Trophoblast cell (in vitro differentiated cells and primary cell): ENCODE results near the gene HOXA2.
A peak's percentile ranks its signal among the peaks of the same experiment; 100 is the strongest.

ENCODE experiments used
- DNase-seq, 2 donors: peaks; one replicate each; pipeline ENCODE4 v3.0.0-alpha.2; 2016
- H2AFZ ChIP-seq: 2 replicates; pipeline ENCODE4 v1.6.1; 2013; ENCODE audit warnings: low read length, moderate library complexity, mild to moderate bottlenecking; ENCODE audit not compliant: insufficient read depth, poor library complexity
- H2AK5ac ChIP-seq: 2 replicates; pipeline ENCODE4 v1.6.1; 2013; ENCODE audit warnings: mild to moderate bottlenecking, low read length
- H2BK120ac ChIP-seq: 2 replicates; pipeline ENCODE4 v1.6.1; 2013; ENCODE audit warnings: low read length, mild to moderate bottlenecking, moderate library complexity; ENCODE audit not compliant: insufficient read depth, poor library complexity
- H2BK12ac ChIP-seq: 2 replicates; pipeline ENCODE4 v1.6.1; 2013; ENCODE audit warnings: mild to moderate bottlenecking, low read length, moderate library complexity
- H2BK5ac ChIP-seq: 2 replicates; pipeline ENCODE4 v1.6.1; 2013; ENCODE audit warnings: low read length, low read depth, moderate library complexity, mild to moderate bottlenecking; ENCODE audit not compliant: poor library complexity
- H3K14ac ChIP-seq: 2 replicates; pipeline ENCODE4 v1.6.1; 2013; ENCODE audit warnings: mild to moderate bottlenecking, low read length
- H3K18ac ChIP-seq: 2 replicates; pipeline ENCODE4 v1.6.1; 2013; ENCODE audit warnings: mild to moderate bottlenecking, low read length
- H3K23ac ChIP-seq: 2 replicates; pipeline ENCODE4 v1.6.1; 2013; ENCODE audit warnings: low read length
- H3K27ac ChIP-seq: 2 replicates; pipeline ENCODE4 v1.5.1; 2013; ENCODE audit warnings: low read depth, mild to moderate bottlenecking, inconsistent platforms, low read length, moderate library complexity
- H3K27me3 ChIP-seq: 2 replicates; pipeline ENCODE4 v1.6.1; 2013; ENCODE audit warnings: inconsistent platforms, mild to moderate bottlenecking, low read length, moderate library complexity; ENCODE audit not compliant: insufficient read depth
- H3K36me3 ChIP-seq, 2 experiments: 1 replicate in 1 of 2; 2 replicates in 1 of 2; pipeline ENCODE4 v1.6.1; 2013; ENCODE audit warnings: low read length in 2 of 2, mild to moderate bottlenecking in 2 of 2, moderate library complexity in 1 of 2; ENCODE audit not compliant: insufficient read depth in 2 of 2, control insufficient read depth in 1 of 2
- H3K4ac ChIP-seq: 2 replicates; pipeline ENCODE4 v1.6.1; 2013; ENCODE audit warnings: low read depth, mild to moderate bottlenecking, low read length, moderate library complexity
- H3K4me1 ChIP-seq, 2 experiments: 1 replicate in 1 of 2; 2 replicates in 1 of 2; pipeline ENCODE4 v1.6.1; 2013; ENCODE audit warnings: low read length in 2 of 2, mild to moderate bottlenecking in 2 of 2, moderate library complexity in 1 of 2; ENCODE audit not compliant: insufficient read depth in 2 of 2, control insufficient read depth in 1 of 2
- H3K4me2 ChIP-seq: 2 replicates; pipeline ENCODE4 v1.6.1; 2013; ENCODE audit warnings: inconsistent platforms, mild to moderate bottlenecking, low read length, moderate library complexity
- H3K4me3 ChIP-seq: 2 replicates; pipeline ENCODE4 v1.5.1; 2013; ENCODE audit warnings: mild to moderate bottlenecking, low read depth, low read length, inconsistent platforms
- H3K79me1 ChIP-seq: one replicate; pipeline ENCODE4 v1.6.1; 2013; ENCODE audit warnings: low read length
- H3K79me2 ChIP-seq: 2 replicates; pipeline ENCODE4 v1.6.1; 2013; ENCODE audit warnings: low read length, mild to moderate bottlenecking; ENCODE audit not compliant: control insufficient read depth, insufficient read depth, poor library complexity
- H3K9ac ChIP-seq: 2 replicates; pipeline ENCODE4 v1.6.1; 2013; ENCODE audit warnings: mild to moderate bottlenecking, low read length
- H3K9me3 ChIP-seq: 2 replicates; pipeline ENCODE4 v1.6.1; 2013; ENCODE audit warnings: low read depth, mild to moderate bottlenecking, control low read depth, inconsistent platforms, low read length; ENCODE audit not compliant: insufficient read depth
- H4K12ac ChIP-seq: 2 replicates; pipeline ENCODE4 v1.6.1; 2013; ENCODE audit warnings: low read depth, mild to moderate bottlenecking, low read length, moderate library complexity
- H4K8ac ChIP-seq: 2 replicates; pipeline ENCODE4 v1.6.1; 2013; ENCODE audit warnings: low read depth, mild to moderate bottlenecking, low read length, moderate library complexity
- H4K91ac ChIP-seq: one replicate; pipeline ENCODE4 v1.6.1; 2013; ENCODE audit warnings: low read depth, mild to moderate bottlenecking, low read length, moderate library complexity
- WGBS: extraction: QIAGEN DNeasy Blood & Tissue Kit; methylation state at CpG from one replicate; pipeline ENCODE4 v1.1.7; 2013; ENCODE audit warnings: missing lambda C conversion rate; ENCODE audit not compliant: insufficient read length, insufficient coverage; ENCODE audit errors: extremely low coverage; 5-methylcytosine and 5-hydroxymethylcytosine counted together

HOXA2 gene

GRCh38 chr7:27105301-27106031, 3.0 kb upstream of the HOXA2 start:
- Histone ChIP-seq H3K79me2 (no peaks in the 10 kb centered on the region), H3K36me3 (no peaks in the 10 kb centered on the region), H3K18ac (no peak overlapping the region), H2BK120ac (no peak overlapping the region), H2BK5ac (no peak overlapping the region), H3K9ac (no peak overlapping the region), H3K27me3 (peaks cover 93% of the 10 kb centered on the region), H3K14ac (no peak overlapping the region), H4K12ac (no peak overlapping the region), H4K8ac (no peak overlapping the region), H2AK5ac (no peak overlapping the region), H3K79me1 (no peaks in the 10 kb centered on the region), H3K4ac (no peak overlapping the region), H3K9me3 (peaks cover 15% of the 10 kb centered on the region), H3K23ac (no peak overlapping the region), H4K91ac (no peak overlapping the region), H3K4me3 (no peak overlapping the region), H2AFZ (no peak overlapping the region), H3K27ac (no peak overlapping the region), H2BK12ac (no peak overlapping the region), H3K4me1 (peaks cover 5 to 6% of the 10 kb centered on the region in 2 experiments), H3K4me2 (no peak overlapping the region)
- DNase-seq: no peak
- no CpG with 5 or more reads among the region's 13 CpGs for WGBS

GRCh38 chr7:27104341-27105058, 2.0 kb upstream of the HOXA2 start:
- peaks cover 3 to 4% of the 10 kb centered on the region in 2 experiments for H3K4me1 ChIP-seq
- no peak overlapping the region for H3K14ac ChIP-seq
- no peak overlapping the region for H3K4me2 ChIP-seq
- WGBS: no CpG with 5 or more reads among the region's 13 CpGs
- no peak overlapping the region for H4K12ac ChIP-seq
- H3K36me3 ChIP-seq: no peaks in the 10 kb centered on the region
- H3K79me1 ChIP-seq: no peaks in the 10 kb centered on the region
- no peak overlapping the region for H2BK12ac ChIP-seq
- no peak overlapping the region for H3K27ac ChIP-seq
- no peak overlapping the region for H2BK120ac ChIP-seq
- no peak overlapping the region for H3K18ac ChIP-seq
- H2BK5ac ChIP-seq: no peak overlapping the region
- no peak for DNase-seq
- no peak overlapping the region for H3K4me3 ChIP-seq
- H2AFZ ChIP-seq: no peak overlapping the region
- H4K91ac ChIP-seq: no peak overlapping the region
- no peak overlapping the region for H3K23ac ChIP-seq
- H3K9ac ChIP-seq: no peak overlapping the region
- no peaks in the 10 kb centered on the region for H3K79me2 ChIP-seq
- peaks cover 10% of the 10 kb centered on the region for H3K9me3 ChIP-seq
- no peak overlapping the region for H4K8ac ChIP-seq
- H3K27me3 ChIP-seq: peaks cover 87% of the 10 kb centered on the region
- no peak overlapping the region for H3K4ac ChIP-seq
- H2AK5ac ChIP-seq: no peak overlapping the region

GRCh38 chr7:27103489-27104226, 1.2 kb upstream of the HOXA2 start:
- peak in 1 of 2 donors; percentile 18 for DNase-seq
- Histone ChIP-seq H2BK120ac (no peak overlapping the region), H2BK12ac (no peak overlapping the region), H2BK5ac (no peak overlapping the region), H4K91ac (no peak overlapping the region), H3K4me3 (no peak overlapping the region), H3K18ac (no peak overlapping the region), H2AK5ac (no peak overlapping the region), H3K14ac (no peak overlapping the region), H3K36me3 (no peaks in the 10 kb centered on the region), H3K9me3 (peaks cover 10% of the 10 kb centered on the region), H3K27me3 (peaks cover 85% of the 10 kb centered on the region), H2AFZ (no peak overlapping the region), H3K27ac (no peak overlapping the region), H3K9ac (no peak overlapping the region), H3K79me1 (no peaks in the 10 kb centered on the region), H3K4me1 (peaks cover 3 to 4% of the 10 kb centered on the region in 2 experiments), H4K8ac (no peak overlapping the region), H3K23ac (no peak overlapping the region), H3K4ac (no peak overlapping the region), H3K4me2 (no peak overlapping the region), H4K12ac (no peak overlapping the region), H3K79me2 (no peaks in the 10 kb centered on the region)
- WGBS: no CpG with 5 or more reads among the region's 35 CpGs

GRCh38 chr7:27101957-27102580, 414 bp downstream of the HOXA2 start:
- H3K9ac ChIP-seq: no peak overlapping the region
- no peak overlapping the region for H2BK12ac ChIP-seq
- H3K27ac ChIP-seq: no peak overlapping the region
- H4K12ac ChIP-seq: no peak overlapping the region
- peaks cover 10% of the 10 kb centered on the region for H3K9me3 ChIP-seq
- no peaks in the 10 kb centered on the region for H3K79me1 ChIP-seq
- H3K18ac ChIP-seq: no peak overlapping the region
- no peaks in the 10 kb centered on the region for H3K36me3 ChIP-seq
- H2BK5ac ChIP-seq: no peak overlapping the region
- H2BK120ac ChIP-seq: no peak overlapping the region
- no peak overlapping the region for H4K91ac ChIP-seq
- no peak for DNase-seq
- no peaks in the 10 kb centered on the region for H3K79me2 ChIP-seq
- H3K23ac ChIP-seq: no peak overlapping the region
- no peak overlapping the region for H2AK5ac ChIP-seq
- H3K4me1 ChIP-seq: peaks cover 6 to 8% of the 10 kb centered on the region in 2 experiments
- H4K8ac ChIP-seq: no peak overlapping the region
- no peak overlapping the region for H2AFZ ChIP-seq
- H3K4ac ChIP-seq: no peak overlapping the region
- peaks cover 88% of the 10 kb centered on the region for H3K27me3 ChIP-seq
- H3K14ac ChIP-seq: no peak overlapping the region
- WGBS: no CpG with 5 or more reads among the region's 39 CpGs
- no peak overlapping the region for H3K4me2 ChIP-seq
- H3K4me3 ChIP-seq: no peak overlapping the region
